KMS-11 (cell line): ENCODE results near the gene TSSK3.

Experiments used
- H2AFZ ChIP-seq: fragments of 200-600 bp; sonication (generic); 2 replicates; pipeline ENCODE4 v1.6.1; 2016; ENCODE audit warnings: antibody characterized with exemption, mixed run types, low read depth
- H3K27ac ChIP-seq: fragments of 200-600 bp; sonication (generic); 2 replicates; pipeline ENCODE4 v1.6.1; 2016; ENCODE audit warnings: mild to moderate bottlenecking, mixed run types
- H3K27me3 ChIP-seq: fragments of 200-600 bp; sonication (generic); 2 replicates; pipeline ENCODE4 v1.6.1; 2017; ENCODE audit warnings: mild to moderate bottlenecking, low read depth, mixed run types, moderate library complexity; ENCODE audit not compliant: insufficient read depth
- H3K36me3 ChIP-seq: fragments of 200-600 bp; sonication (generic); 2 replicates; pipeline ENCODE4 v1.6.1; 2017; ENCODE audit warnings: mild to moderate bottlenecking, mixed run types; ENCODE audit not compliant: insufficient read depth
- H3K4me1 ChIP-seq: fragments of 200-600 bp; sonication (generic); 2 replicates; pipeline ENCODE4 v1.6.1; 2016; ENCODE audit warnings: mild to moderate bottlenecking, low read depth, mixed run types; ENCODE audit not compliant: poor library complexity, severe bottlenecking
- H3K4me2 ChIP-seq: fragments of 200-600 bp; sonication (generic); 2 replicates; pipeline ENCODE4 v1.7.0; 2016; ENCODE audit warnings: mild to moderate bottlenecking, mixed run types
- H3K4me3 ChIP-seq: fragments of 200-600 bp; sonication (generic); IDR thresholded peaks from 2 replicates; pipeline ENCODE4 v1.6.1; 2017; ENCODE audit warnings: low read depth, low read length, mixed read lengths; ENCODE audit not compliant: insufficient read depth
- H3K79me2 ChIP-seq: fragments of 200-600 bp; sonication (generic); 2 replicates; pipeline ENCODE4 v1.6.1; 2016; ENCODE audit warnings: low read depth, mixed run types; ENCODE audit not compliant: insufficient read depth
- H3K9ac ChIP-seq: fragments of 200-600 bp; sonication (generic); 2 replicates; pipeline ENCODE4 v1.6.1; 2016; ENCODE audit warnings: mild to moderate bottlenecking, mixed run types
- H4K20me1 ChIP-seq: fragments of 200-600 bp; sonication (generic); 2 replicates; pipeline ENCODE4 v1.6.1; 2016; ENCODE audit warnings: mild to moderate bottlenecking, mixed run types; ENCODE audit not compliant: insufficient read depth
- CTCF ChIP-seq: fragments of 200-600 bp; sonication (generic); conservative IDR thresholded peaks from 2 replicates; pipeline ENCODE4 v1.6.1; 2017; ENCODE audit warnings: low read depth, mild to moderate bottlenecking, antibody characterized with exemption, low read length, moderate library complexity, mixed read lengths

TSSK3 gene

GRCh38 chr1:32356478-32356877 lies 5.9 kb upstream of the TSSK3 start:
- no peak overlapping the region for H3K4me3 ChIP-seq
- TF ChIP-seq CTCF = no peak
- no peak overlapping the region for H2AFZ ChIP-seq
- no peak overlapping the region for H3K4me2 ChIP-seq
- no peak overlapping the region for H3K27ac ChIP-seq
- no peaks in the 10 kb centered on the region for H3K27me3 ChIP-seq
- H4K20me1 ChIP-seq = no peaks in the 10 kb centered on the region
- no peak overlapping the region for H3K9ac ChIP-seq
- no peaks in the 10 kb centered on the region for H3K79me2 ChIP-seq
- peaks cover 5% of the 10 kb centered on the region for H3K4me1 ChIP-seq
- no peaks in the 10 kb centered on the region for H3K36me3 ChIP-seq

- H3K36me3 ChIP-seq = no peaks in the 10 kb centered on the region
- no peak overlapping the region for H3K9ac ChIP-seq
- no peaks in the 10 kb centered on the region for H4K20me1 ChIP-seq
- H3K4me2 ChIP-seq = no peak overlapping the region
- no peak overlapping the region for H2AFZ ChIP-seq
- no peaks in the 10 kb centered on the region for H3K79me2 ChIP-seq
- H3K27me3 ChIP-seq = no peaks in the 10 kb centered on the region
- no peak for TF ChIP-seq CTCF
- no peak overlapping the region for H3K4me3 ChIP-seq
- no peak overlapping the region for H3K27ac ChIP-seq
- H3K4me1 ChIP-seq = no peaks in the 10 kb centered on the region
Measured at GRCh38 chr1:32357614-32358013, 4.7 kb upstream of the TSSK3 start.

GRCh38 chr1:32358435-32358834 lies 3.9 kb upstream of the TSSK3 start:
- Histone ChIP-seq H2AFZ (no peak overlapping the region), H3K4me3 (no peak overlapping the region), H3K4me2 (no peak overlapping the region), H3K4me1 (no peaks in the 10 kb centered on the region), H3K9ac (no peak overlapping the region), H3K27ac (no peak overlapping the region), H3K27me3 (no peaks in the 10 kb centered on the region), H4K20me1 (no peaks in the 10 kb centered on the region), H3K36me3 (no peaks in the 10 kb centered on the region), H3K79me2 (no peaks in the 10 kb centered on the region)
- TF ChIP-seq CTCF = no peak

- Histone ChIP-seq H4K20me1 (no peaks in the 10 kb centered on the region), H3K4me3 (no peak overlapping the region), H3K4me2 (no peak overlapping the region), H3K27ac (no peak overlapping the region), H3K4me1 (no peaks in the 10 kb centered on the region), H3K27me3 (no peaks in the 10 kb centered on the region), H3K79me2 (no peaks in the 10 kb centered on the region), H3K9ac (no peak overlapping the region), H2AFZ (no peak overlapping the region), H3K36me3 (no peaks in the 10 kb centered on the region)
- TF ChIP-seq CTCF = no peak
Measured at GRCh38 chr1:32361308-32361673, 1.0 kb upstream of the TSSK3 start.
